Gastroesophageal sphincter (tissue), 4 donors: ENCODE results near the gene GINM1. TPM values are rescaled to one million over a fixed set of nuclear protein-coding genes. Genes with fewer than 3 reads are reported as not detected.

ENCODE experiments used
- ATAC-seq: fragments of 150-250 bp; one replicate; pipeline ENCODE4 v1.9.1; 2016; ENCODE audit warnings: mild to moderate bottlenecking, moderate library complexity
- H3K27ac ChIP-seq, 4 donors: fragments of 200-600 bp; sonication (generic) in 3 of 4; 1 replicate in 3 of 4; 2 replicates in 1 of 4; pipeline ENCODE4 v1.5.1; 2016 to 2019
- H3K27me3 ChIP-seq: fragments of 200-600 bp; sonication (generic); one replicate; pipeline ENCODE4 v1.5.1; 2019
- H3K36me3 ChIP-seq, 2 donors: fragments of 200-600 bp; sonication (generic); one replicate each; pipeline ENCODE4 v1.5.1; 2019; ENCODE audit warnings: control low read depth in 1 of 2
- H3K4me1 ChIP-seq, 3 donors: fragments of 200-600 bp; sonication (generic); 1 replicate in 2 of 3; 2 replicates in 1 of 3; pipeline ENCODE4 v1.5.1; 2016 to 2019; ENCODE audit warnings: control low read depth in 2 of 3
- H3K4me3 ChIP-seq, 2 donors: fragments of 200-600 bp; sonication (generic); one replicate each; pipeline ENCODE4 v1.5.1; 2019; ENCODE audit warnings: mild to moderate bottlenecking in 1 of 2, moderate library complexity in 1 of 2
- H3K9me3 ChIP-seq, 3 donors: fragments of 200-600 bp; sonication (generic); one replicate each; pipeline ENCODE4 v1.5.1; 2017 to 2019; ENCODE audit warnings: control low read depth in 2 of 3
- CTCF ChIP-seq, 4 experiments: fragments of 200-600 bp in 2 of 4; fragments of 450-650 bp in 2 of 4; sonication (generic) in 1 of 4; IDR thresholded peaks; one replicate each; pipeline ENCODE4 v1.5.1; 2017 to 2019; ENCODE audit warnings: antibody characterized with exemption in 4 of 4, mild to moderate bottlenecking in 2 of 4, moderate library complexity in 2 of 4
- EP300 ChIP-seq: sonication (generic); formaldehyde crosslinking; IDR thresholded peaks from one replicate; pipeline ENCODE4 v1.6.1; 2017; ENCODE audit warnings: antibody characterized with exemption, mild to moderate bottlenecking
- POLR2A ChIP-seq, 2 donors: fragments of 450-650 bp; IDR thresholded peaks; one replicate each; pipeline ENCODE4 v1.6.1; 2017; ENCODE audit warnings: antibody characterized with exemption in 2 of 2, mild to moderate bottlenecking in 2 of 2, moderate library complexity in 1 of 2
- POLR2AphosphoS5 ChIP-seq: sonication (generic); formaldehyde crosslinking; IDR thresholded peaks from one replicate; pipeline ENCODE4 v1.6.1; 2017; ENCODE audit warnings: antibody characterized with exemption
- WGBS, 2 donors: methylation state at CpG; one replicate each; pipeline ENCODE4 v1.1.5; 2018; ENCODE audit warnings: low coverage in 1 of 2; 5-methylcytosine and 5-hydroxymethylcytosine counted together
- small RNA-seq, 4 donors: library from RNA; depleted of rRNA; stranded (forward); fragments of <200 nt; gene quantifications; one replicate each; pipeline ENCODE3, GENCODE V24; 2016
- total RNA-seq, 4 donors: library from RNA; depleted of rRNA; stranded (reverse); fragments of >200 nt; gene quantifications; one replicate each; pipeline ENCODE4 v1.1.0, GENCODE V29; 2016

GINM1 gene
- total RNA-seq, 4 donors from 2014 or later = 53.0 to 80.8 (median 62.4) TPM

- TF ChIP-seq CTCF (IDR thresholded peaks at IDR 0.05) = no peak
- no peak for TF ChIP-seq EP300
- TF ChIP-seq POLR2A (IDR thresholded peaks at IDR 0.05) = no peak
- TF ChIP-seq POLR2AphosphoS5 = no peak
- 80 to 100% methylated on average over 1 of the region's 1 CpG for WGBS, 2 donors
- Histone ChIP-seq H3K27ac (no peak overlapping the region), H3K27me3 (no peaks in the 10 kb centered on the region), H3K4me1 (peaks cover 0 to 5% (median 0%) of the 10 kb centered on the region in 3 donors), H3K36me3 (peaks cover 0 to 58% of the 10 kb centered on the region in 2 donors), H3K9me3 (no peaks in the 10 kb centered on the region), H3K4me3 (no peak overlapping the region)
- no peak for ATAC-seq
Measured at GRCh38 chr6:149634315-149634714, 68.1 kb downstream of the GINM1 start.

- Histone ChIP-seq H3K4me3 (no peak overlapping the region), H3K4me1 (peaks cover 0 to 15% (median 0%) of the 10 kb centered on the region in 3 donors), H3K27ac (no peak overlapping the region), H3K9me3 (no peaks in the 10 kb centered on the region), H3K27me3 (no peaks in the 10 kb centered on the region), H3K36me3 (peaks cover 0 to 43% of the 10 kb centered on the region in 2 donors)
- ATAC-seq = no peak
- TF ChIP-seq POLR2A (IDR thresholded peaks at IDR 0.05) (no peak), EP300 (no peak), POLR2AphosphoS5 (no peak), CTCF (IDR thresholded peaks at IDR 0.05) (no peak)
- 52 to 53% methylated on average over 2 of the region's 2 CpGs for WGBS, 2 donors
Measured at GRCh38 chr6:149636124-149636523, 69.9 kb downstream of the GINM1 start.

Small RNAs within 50 kb of the gene (small RNA-seq; reads per million reads assigned to genes)
- 0 reads per million in 4 donors for gene RF00019
- gene RF00410 = 0 reads per million in 4 donors
- 0 reads per million in 4 donors for gene RNU7-3P

Other genes with a start within 250 kb of the GINM1 start
- 100 to 1,000 TPM in 2 of 4 donors, 10 to 100 TPM in 2; 69.5 to 111 (median 97.0) TPM for gene TAB2, start 248.7 kb upstream of the GINM1 start, total RNA-seq
- gene SUMO4, start 166.1 kb upstream of the GINM1 start, total RNA-seq = 1 to 10 TPM in 3 of 4 donors, not detected in 1; 1.9 to 2.4 (median 2.0) TPM
- gene ZC3H12D, start 81.4 kb upstream of the GINM1 start, total RNA-seq = 1 to 10 TPM in 2 of 4 donors, under 1 TPM in 2; 0.78 to 1.9 (median 1.1) TPM
- 10 to 100 TPM; 23.5 to 47.2 (median 39.3) TPM for gene PPIL4, start 20.3 kb upstream of the GINM1 start, total RNA-seq
- gene KATNA1, start 82.3 kb downstream of the GINM1 start, total RNA-seq = 10 to 100 TPM; 17.5 to 25.5 (median 21.1) TPM
- 10 to 100 TPM; 29.2 to 54.5 (median 35.6) TPM for gene LATS1, start 151.7 kb downstream of the GINM1 start, total RNA-seq
- 10 to 100 TPM; 15.0 to 29.4 (median 19.3) TPM for gene NUP43, start 180.2 kb downstream of the GINM1 start, total RNA-seq
- gene PCMT1, start 183.4 kb downstream of the GINM1 start, total RNA-seq = 100 to 1,000 TPM; 105 to 140 (median 120) TPM